ENCODE results near the gene CMIP.
"Not testable (repeated sequence)": the region's sequence is repeated elsewhere in the genome, so short reads cannot be mapped to it uniquely, and the experiment has no call there.

The CMIP gene

GRCh38 chr16:81716478-81717225 is 272.0 kb downstream of the CMIP start:
- no peak for DNase-seq (ENCODE audit: low read depth in 2 of 2)

DNA sequence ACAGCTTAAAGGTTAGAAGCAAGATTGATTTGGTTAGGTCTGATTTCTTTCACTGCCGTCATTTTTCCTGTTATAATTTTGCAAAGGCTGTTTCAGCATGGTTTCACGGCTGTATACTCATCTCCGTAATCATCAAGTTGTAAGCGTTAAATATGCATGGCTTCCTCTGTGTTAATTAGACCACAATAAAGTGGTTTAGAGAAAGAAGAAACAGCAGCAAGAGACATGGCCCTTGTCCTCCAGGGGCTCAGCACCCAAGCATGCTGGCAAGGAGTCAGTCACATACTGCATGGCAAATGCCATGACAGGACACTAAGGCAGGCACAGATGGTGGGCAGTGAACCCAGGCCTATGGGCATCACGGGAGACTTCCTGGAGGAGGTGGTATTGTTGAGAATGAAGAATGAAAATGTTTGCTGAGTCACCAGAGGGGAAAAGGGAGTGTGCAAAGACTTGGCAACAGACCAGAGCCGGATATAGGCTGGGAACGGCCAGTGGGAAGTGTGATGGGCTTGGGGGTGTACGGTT is 273.1 kb downstream of the CMIP start:
- no peak for DNase-seq (ENCODE audit: low read depth in 2 of 2)

DNA sequence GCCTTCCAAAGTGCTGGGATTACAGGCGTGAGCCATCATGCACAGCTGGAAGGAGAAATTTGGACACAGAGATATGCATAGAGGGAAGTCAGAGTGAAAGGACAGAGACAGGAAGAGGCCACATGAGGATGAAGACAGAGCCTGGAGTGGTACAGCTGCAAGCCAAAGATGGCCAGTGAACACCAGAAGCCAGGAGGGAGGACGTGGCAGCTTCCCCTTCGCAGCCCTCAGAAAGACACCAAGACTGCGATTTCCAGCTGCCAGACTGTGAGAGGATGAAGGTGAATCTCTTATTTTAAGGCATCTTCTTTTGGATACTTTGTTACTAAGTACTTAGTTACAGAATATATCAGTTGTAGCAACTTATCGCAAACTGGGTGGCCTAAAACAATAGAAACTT is 274.0 kb downstream of the CMIP start:
- DNase-seq (ENCODE audit: low read depth in 2 of 2): no peak

- no peak for DNase-seq (ENCODE audit: low read depth in 2 of 2)
Observed at GRCh38 chr16:81719993-81720392, 275.4 kb downstream of the CMIP start.

GRCh38 chr16:81720973-81721906 is 276.6 kb downstream of the CMIP start:
- no peak for DNase-seq (ENCODE audit: low read depth in 2 of 2)

- DNase-seq (ENCODE audit: low read depth in 2 of 2): peak in 1 of 2 donors; percentile 57
Observed at GRCh38 chr16:81723098-81723723, 278.6 kb downstream of the CMIP start.

GRCh38 chr16:81728435-81728834 is 283.8 kb downstream of the CMIP start:
- DNase-seq (ENCODE audit: low read depth in 2 of 2): no peak

DNA sequence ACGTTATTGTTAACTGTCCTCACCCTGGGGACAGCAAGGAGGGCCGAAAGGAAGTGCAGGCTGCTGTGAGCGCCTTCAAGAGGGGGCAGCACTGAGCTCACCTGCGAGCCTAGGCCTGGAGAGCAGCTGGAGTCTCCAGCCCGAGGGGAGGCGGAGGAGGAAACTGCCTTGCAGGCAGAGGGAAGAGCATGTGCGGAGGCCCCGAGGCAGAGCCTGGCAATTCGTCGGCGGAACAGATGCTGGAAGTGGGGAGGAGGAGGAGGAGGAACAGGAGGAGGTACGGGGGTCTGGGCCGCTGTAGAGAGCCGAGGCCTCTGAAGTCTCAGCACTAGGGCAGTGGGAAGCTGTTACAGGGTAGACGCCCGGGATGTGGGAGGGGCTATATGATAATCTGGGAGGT is 284.8 kb downstream of the CMIP start:
- no peak for DNase-seq (ENCODE audit: low read depth in 2 of 2)

DNA sequence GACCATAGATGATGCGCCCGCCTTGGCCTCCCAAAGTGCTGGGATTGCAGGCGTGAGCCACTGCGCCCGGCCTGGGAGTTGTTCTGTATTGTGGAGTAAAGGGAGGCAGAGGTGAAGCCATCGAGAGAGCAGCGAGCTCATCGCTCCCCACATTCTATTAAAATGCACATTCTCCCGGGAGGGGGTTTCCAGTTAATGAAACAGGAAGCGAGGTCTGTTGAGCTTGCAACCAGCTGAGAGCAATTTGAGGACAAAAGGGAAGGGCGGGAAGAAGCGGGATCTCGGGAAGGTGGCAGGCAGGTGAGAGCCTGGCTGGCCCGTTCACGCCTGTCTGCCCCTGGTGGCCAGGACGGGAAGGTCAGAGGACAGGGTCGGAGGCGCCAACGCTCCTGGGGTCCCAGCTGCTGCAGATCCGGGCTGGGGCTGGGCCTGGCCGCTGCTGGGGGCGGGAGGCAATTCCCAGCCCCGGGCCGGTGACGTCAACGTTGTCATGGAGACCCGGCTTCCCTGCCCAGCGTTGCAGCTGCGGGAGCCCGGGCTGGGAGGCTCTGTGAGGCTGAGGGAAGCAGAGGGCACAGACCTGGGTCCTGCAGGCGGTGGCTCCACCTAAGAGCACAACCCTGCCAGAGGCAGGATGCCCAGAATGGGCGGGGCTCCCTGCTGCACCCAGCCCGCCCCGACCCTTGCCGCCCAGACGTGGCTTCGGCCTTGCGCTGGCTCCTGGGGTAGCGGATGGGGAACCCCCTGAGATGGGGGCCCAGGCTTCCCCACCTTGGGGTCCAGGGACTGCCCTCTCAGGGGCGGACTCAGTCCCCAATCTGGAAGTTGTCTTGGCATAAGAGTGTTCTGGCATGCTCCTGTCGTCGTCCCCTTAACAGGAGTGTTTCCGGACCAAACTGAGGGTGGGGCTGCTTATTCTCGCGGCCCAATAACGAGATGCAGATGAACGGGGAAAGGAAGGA is 285.8 kb downstream of the CMIP start:
- peak; percentile 27 to 54 for DNase-seq (ENCODE audit: low read depth in 2 of 2)

- DNase-seq (ENCODE audit: low read depth in 2 of 2): no peak
Observed at GRCh38 chr16:81731649-81732048, 287.0 kb downstream of the CMIP start.

- no peak for DNase-seq (ENCODE audit: low read depth in 2 of 2)
Observed at GRCh38 chr16:81732699-81733098, 288.1 kb downstream of the CMIP start.

DNA sequence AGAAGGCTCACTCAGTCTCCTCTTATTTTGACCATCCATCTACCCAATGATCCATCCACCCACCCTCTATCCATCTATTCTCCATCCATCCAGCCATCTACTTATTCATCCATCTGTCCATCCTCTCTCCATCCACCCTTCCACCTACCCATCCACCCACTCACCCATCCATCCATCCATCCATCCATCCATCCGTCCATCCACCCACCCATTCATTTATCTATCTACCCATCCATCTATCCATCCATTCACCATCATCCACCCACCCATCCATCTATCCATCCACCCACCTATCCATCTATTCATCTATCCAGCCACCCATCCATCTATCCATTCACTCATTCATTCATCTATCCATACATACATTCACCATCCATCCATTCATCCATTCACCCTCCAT is 288.7 kb downstream of the CMIP start:
- DNase-seq (ENCODE audit: low read depth in 2 of 2): no peak

- DNase-seq (ENCODE audit: low read depth in 2 of 2): no peak
Observed at GRCh38 chr16:81734632-81735434, 290.2 kb downstream of the CMIP start.

- peak; percentile 76 to 81 for DNase-seq (ENCODE audit: low read depth in 2 of 2)
Observed at GRCh38 chr16:81737885-81738536, 293.4 kb downstream of the CMIP start.

DNA sequence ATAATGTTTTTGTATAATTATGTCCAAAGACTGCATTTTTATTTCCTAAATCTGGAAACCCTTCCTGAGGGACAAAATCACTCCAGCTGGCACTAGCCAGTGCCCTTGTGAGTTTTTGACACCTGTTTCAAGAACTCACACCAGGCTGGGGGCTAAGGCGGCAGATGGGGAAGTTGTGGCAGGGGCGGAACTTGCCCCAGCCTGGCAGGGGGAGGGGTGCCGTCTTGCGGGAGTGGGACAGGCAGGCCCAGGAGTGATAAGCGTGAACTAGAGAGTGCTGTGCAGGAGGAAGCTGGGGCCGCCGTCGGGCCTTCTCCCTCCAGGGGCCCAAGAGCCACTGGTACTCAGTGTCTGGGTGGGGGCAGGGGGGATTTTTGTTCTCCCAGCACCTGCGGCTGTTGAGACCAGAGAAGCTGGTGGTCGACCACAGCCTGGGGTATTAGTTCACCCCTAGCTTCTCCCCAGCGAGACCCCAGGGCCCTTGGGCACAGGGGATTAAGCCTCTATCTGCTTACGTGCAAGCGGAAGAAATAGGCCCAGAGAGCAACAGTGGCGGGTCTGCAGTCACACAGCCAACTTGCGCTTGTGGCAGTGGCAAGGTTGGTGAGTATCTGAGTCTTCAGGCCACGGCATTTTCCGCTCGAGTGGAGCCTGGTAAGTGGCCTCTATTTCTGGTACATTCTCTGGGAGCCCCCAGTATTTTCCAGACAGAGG is 294.3 kb downstream of the CMIP start:
- no peak for DNase-seq (ENCODE audit: low read depth in 2 of 2)

GRCh38 chr16:81739503-81739902 is 294.9 kb downstream of the CMIP start:
- no peak for DNase-seq (ENCODE audit: low read depth in 2 of 2)

DNA sequence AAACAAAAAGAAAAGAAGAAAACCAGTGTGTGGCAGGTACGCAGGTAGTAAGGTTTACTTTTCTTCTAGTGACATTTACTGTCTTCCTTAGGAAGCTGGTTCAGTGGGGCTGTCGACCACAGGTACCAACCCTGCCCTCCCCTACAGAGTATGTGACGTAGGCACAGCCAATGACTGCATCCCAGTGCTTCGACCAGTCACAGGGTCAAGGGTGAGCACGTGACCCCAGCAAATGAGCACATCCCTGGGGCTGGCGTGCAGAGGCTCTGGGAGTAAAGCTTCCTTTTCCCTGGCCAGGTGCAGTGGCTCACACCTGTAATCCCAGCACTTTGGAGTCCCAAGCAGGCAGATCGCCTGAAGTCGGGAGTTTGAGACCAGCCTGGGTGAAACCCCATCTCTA is 295.6 kb downstream of the CMIP start:
- DNase-seq (ENCODE audit: low read depth in 2 of 2): no peak

DNA sequence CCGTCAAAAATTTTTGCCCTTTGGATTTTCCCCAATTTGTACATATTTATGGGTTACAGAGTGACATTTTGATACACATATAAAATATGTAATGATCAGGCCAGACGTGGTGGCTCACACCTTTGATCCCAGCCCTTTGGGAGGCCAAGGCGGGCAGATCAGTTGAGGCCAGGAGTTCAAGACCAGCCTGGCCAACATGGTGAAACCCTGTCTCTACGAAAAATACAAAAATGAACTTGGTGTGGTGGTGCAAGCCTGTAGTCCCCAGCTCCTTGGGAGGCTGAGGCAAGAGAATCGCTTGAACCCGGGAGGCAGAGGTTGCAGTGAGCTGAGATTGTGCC is 296.8 kb downstream of the CMIP start:
- not testable (repeated sequence) for DNase-seq (ENCODE audit: low read depth in 2 of 2)

DNA sequence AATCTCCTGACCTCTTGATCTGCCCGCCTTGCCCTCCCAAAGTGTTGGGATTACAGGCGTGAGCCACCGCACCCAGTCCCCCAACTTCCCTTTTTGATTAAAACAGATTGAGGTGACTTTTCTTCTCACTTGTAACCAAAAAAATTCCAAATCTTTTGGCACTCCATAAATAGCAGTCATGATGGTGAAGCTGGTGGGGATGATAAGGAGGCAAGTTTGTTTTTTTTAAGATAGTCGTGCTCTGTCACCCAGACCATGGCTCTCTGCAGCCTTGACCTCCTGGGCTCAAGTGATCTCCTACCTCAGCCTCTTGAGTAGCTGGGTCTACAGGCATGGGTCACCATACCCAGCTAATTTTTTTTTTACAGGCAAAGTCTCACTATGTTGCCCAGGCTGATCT is 299.8 kb downstream of the CMIP start:
- DNase-seq (ENCODE audit: low read depth in 2 of 2): no peak
